ENCODE measurements around the gene CEP44.

Gene CEP44

DNA sequence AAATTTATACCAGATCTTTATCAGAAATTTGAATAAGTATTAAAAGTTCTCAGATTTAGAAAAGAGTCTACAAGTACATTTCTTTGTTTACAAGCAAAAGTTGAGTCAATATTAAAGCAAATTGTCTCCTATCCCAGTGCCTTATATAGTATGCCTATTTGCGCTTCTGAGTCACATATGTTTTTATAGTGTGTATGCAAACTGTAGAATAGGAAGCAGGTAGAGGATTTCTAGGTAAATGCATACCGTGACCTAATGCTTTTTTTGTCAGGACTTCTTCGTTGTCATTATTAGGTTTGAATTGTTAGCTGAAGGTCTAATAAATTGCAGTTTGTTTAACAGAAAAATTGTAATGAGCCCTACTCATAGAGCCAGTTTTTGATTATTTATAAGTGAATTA is 22.2 kb downstream of the CEP44 start:
- TF ChIP-seq, protein P1, sequence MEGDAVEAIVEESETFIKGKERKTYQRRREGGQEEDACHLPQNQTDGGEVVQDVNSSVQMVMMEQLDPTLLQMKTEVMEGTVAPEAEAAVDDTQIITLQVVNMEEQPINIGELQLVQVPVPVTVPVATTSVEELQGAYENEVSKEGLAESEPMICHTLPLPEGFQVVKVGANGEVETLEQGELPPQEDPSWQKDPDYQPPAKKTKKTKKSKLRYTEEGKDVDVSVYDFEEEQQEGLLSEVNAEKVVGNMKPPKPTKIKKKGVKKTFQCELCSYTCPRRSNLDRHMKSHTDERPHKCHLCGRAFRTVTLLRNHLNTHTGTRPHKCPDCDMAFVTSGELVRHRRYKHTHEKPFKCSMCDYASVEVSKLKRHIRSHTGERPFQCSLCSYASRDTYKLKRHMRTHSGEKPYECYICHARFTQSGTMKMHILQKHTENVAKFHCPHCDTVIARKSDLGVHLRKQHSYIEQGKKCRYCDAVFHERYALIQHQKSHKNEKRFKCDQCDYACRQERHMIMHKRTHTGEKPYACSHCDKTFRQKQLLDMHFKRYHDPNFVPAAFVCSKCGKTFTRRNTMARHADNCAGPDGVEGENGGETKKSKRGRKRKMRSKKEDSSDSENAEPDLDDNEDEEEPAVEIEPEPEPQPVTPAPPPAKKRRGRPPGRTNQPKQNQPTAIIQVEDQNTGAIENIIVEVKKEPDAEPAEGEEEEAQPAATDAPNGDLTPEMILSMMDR (IDR thresholded peaks at IDR 0.05; ENCODE audit: borderline replicate concordance, control extremely low read depth, extremely low read depth, insufficient read depth, missing control alignments) = no peak
- in situ Hi-C loops (cut with MboI; ENCODE audit: low sequenced_read_pairs, unreplicated experiment) = no loop called here
- DNase-seq (ENCODE audit: low spot score) = no peak

DNA sequence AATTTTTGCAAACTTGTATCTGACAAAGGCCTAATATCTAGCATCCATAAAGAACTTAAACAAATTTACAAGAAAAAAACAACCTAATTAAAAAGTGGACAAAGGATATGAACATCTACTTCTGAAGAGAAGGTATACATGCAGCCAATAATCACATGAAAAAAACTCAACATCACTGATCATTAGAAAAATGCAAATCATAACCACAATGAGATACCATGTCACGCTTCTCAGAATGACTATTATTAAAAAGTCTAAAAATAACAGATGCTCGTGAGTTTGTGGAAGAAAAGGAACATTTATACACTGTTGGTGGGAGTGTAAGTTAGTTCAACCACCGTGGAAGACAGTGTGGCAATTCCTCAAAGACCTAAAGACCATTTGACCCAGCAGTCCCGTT is 24.0 kb downstream of the CEP44 start:
- in situ Hi-C loops (cut with MboI; ENCODE audit: low sequenced_read_pairs, unreplicated experiment) = no loop called here
- TF ChIP-seq, protein P1 (IDR thresholded peaks at IDR 0.05; ENCODE audit: borderline replicate concordance, control extremely low read depth, extremely low read depth, insufficient read depth, missing control alignments) = no peak
- no peak for DNase-seq (ENCODE audit: low spot score)

DNA sequence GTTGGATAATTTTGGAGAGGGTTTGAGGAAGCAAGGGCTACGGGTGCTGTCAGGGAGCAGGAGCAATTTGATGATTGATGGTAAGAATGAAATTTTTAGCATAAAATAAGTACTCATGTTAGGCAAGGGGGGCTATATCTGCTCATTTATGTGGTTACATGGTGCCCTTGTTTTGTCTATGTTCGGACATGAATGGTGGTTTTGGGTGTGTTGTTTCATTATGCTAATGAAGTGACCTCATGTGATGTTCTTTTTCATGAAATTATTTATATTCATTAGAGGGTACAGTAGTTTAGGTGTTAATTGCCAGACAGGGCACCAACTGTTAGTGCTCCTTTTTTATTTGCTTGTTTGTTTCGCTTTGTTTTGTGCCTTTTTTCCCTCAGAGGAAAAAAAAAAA is 29.3 kb downstream of the CEP44 start:
- no peak for DNase-seq (ENCODE audit: low spot score)
- TF ChIP-seq, protein P1 (IDR thresholded peaks at IDR 0.05; ENCODE audit: borderline replicate concordance, control extremely low read depth, extremely low read depth, insufficient read depth, missing control alignments) = no peak
- in situ Hi-C loops (cut with MboI; ENCODE audit: low sequenced_read_pairs, unreplicated experiment) = loop anchor here (10.0 kb wide), 1 partner anchor 88 kb away; no protein-coding TSS in a partner anchor

DNA sequence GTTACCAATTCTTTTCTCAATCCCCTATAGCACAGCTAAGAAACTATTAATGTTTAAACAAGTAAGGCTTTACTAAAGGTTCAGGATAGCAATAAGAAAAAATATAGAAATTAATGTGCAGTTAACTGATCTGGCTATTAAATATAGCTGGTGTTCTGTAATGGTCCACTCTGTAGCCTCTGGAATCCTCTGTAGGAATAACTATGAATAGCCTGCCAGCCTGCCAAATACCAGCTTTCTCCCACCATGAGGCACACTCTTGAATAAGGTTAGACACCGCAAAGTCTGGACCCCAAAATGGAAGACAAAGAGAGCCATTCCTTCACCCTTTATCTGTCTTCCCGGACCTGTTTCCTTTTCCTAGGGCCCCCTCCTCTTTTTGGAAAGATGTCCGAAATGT is 30.6 kb downstream of the CEP44 start:
- no peak for DNase-seq (ENCODE audit: low spot score)
- in situ Hi-C loops (cut with MboI; ENCODE audit: low sequenced_read_pairs, unreplicated experiment) = loop anchor here (10.0 kb wide), 1 partner anchor 89 kb away; no protein-coding TSS in a partner anchor
- TF ChIP-seq, protein P1 (IDR thresholded peaks at IDR 0.05; ENCODE audit: borderline replicate concordance, control extremely low read depth, extremely low read depth, insufficient read depth, missing control alignments) = no peak

DNA sequence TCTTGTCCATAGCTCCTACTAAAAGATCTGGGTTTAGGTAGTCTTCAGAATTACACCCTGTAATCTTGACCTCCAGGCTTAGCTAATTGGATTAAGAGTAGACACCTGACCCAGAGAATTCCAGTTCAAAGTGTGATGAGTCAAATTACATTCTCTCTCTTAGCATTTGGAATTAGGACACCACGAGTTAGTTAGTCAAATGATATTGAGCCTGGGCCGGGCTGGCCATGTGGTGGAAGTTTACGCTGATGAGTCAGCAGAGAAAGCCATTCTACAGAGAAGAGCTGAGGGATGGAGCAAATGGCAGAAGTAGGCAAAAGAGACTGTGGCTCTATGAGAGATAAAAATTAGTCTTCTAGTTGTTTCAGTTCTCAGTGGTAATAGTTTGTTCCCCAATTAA is 31.1 kb downstream of the CEP44 start:
- in situ Hi-C loops (cut with MboI; ENCODE audit: low sequenced_read_pairs, unreplicated experiment) = loop anchor here (10.0 kb wide), 1 partner anchor 90 kb away; no protein-coding TSS in a partner anchor
- DNase-seq (ENCODE audit: low spot score) = no peak
- TF ChIP-seq, protein P1 (IDR thresholded peaks at IDR 0.05; ENCODE audit: borderline replicate concordance, control extremely low read depth, extremely low read depth, insufficient read depth, missing control alignments) = no peak

DNA sequence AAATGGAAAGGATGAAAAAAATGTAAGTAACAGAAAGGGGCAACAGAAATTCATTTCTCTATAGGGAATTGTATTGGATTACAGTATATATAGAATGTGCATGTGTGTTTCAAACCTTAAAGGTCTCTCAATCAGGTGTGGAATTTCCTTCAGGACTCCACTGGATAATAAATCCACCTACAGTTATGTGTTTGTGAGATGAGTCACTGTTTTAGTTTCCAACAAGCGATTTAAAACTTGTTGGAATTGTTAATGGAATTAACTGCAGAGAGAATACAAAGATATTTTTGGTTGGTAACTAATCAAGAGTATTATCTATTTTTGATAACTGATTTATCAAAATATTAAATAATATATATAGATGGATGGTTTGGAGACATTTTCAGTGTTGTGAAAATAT is 32.8 kb downstream of the CEP44 start:
- no peak for DNase-seq (ENCODE audit: low spot score)
- TF ChIP-seq, protein P1 (IDR thresholded peaks at IDR 0.05; ENCODE audit: borderline replicate concordance, control extremely low read depth, extremely low read depth, insufficient read depth, missing control alignments) = no peak
- in situ Hi-C loops (cut with MboI; ENCODE audit: low sequenced_read_pairs, unreplicated experiment) = loop anchor here (10.0 kb wide), 1 partner anchor 92 kb away; no protein-coding TSS in a partner anchor

Data from GM13976 (cell line).